Subcutaneous abdominal adipose tissue (tissue), 5 donors: ENCODE measurements around the gene AGO4.
"Not testable (repeated sequence)": the region's sequence is repeated elsewhere in the genome, so short reads cannot be mapped to it uniquely, and the experiment has no call there.

ENCODE experiments used
- H3K27ac ChIP-seq: one replicate; pipeline ENCODE4 v1.7.0; 2013; ENCODE audit warnings: low read depth, mild to moderate bottlenecking, inconsistent platforms, low read length, moderate library complexity
- H3K27me3 ChIP-seq, 5 donors: one replicate each; pipeline ENCODE4 v1.7.0; 2013; ENCODE audit warnings: low read length in 5 of 5, inconsistent platforms in 1 of 5; ENCODE audit not compliant: control insufficient read depth in 5 of 5, insufficient read depth in 4 of 5
- H3K36me3 ChIP-seq, 5 donors: one replicate each; pipeline ENCODE4 v1.7.0; 2013; ENCODE audit warnings: low read length in 5 of 5; ENCODE audit not compliant: control insufficient read depth in 5 of 5, insufficient read depth in 5 of 5
- H3K4me1 ChIP-seq, 5 donors: one replicate each; pipeline ENCODE4 v1.7.0; 2013; ENCODE audit warnings: low read length in 5 of 5, mild to moderate bottlenecking in 3 of 5, moderate library complexity in 1 of 5; ENCODE audit not compliant: control insufficient read depth in 5 of 5, insufficient read depth in 5 of 5
- H3K4me3 ChIP-seq, 5 donors: one replicate each; pipeline ENCODE4 v1.7.0; 2013; ENCODE audit warnings: low read length in 5 of 5, low read depth in 1 of 5
- H3K9ac ChIP-seq, 5 donors: one replicate each; pipeline ENCODE4 v1.7.0; 2013; ENCODE audit warnings: low read length in 5 of 5, mild to moderate bottlenecking in 4 of 5, moderate library complexity in 3 of 5
- H3K9me3 ChIP-seq, 5 donors: one replicate each; pipeline ENCODE4 v1.7.0; 2013; ENCODE audit warnings: low read length in 5 of 5; ENCODE audit not compliant: control insufficient read depth in 5 of 5
- donor health status: healthy.
- donor health status: healthy.
- donor health status: healthy.
- donor health status: healthy.
- donor health status: healthy.

AGO4 gene

DNA sequence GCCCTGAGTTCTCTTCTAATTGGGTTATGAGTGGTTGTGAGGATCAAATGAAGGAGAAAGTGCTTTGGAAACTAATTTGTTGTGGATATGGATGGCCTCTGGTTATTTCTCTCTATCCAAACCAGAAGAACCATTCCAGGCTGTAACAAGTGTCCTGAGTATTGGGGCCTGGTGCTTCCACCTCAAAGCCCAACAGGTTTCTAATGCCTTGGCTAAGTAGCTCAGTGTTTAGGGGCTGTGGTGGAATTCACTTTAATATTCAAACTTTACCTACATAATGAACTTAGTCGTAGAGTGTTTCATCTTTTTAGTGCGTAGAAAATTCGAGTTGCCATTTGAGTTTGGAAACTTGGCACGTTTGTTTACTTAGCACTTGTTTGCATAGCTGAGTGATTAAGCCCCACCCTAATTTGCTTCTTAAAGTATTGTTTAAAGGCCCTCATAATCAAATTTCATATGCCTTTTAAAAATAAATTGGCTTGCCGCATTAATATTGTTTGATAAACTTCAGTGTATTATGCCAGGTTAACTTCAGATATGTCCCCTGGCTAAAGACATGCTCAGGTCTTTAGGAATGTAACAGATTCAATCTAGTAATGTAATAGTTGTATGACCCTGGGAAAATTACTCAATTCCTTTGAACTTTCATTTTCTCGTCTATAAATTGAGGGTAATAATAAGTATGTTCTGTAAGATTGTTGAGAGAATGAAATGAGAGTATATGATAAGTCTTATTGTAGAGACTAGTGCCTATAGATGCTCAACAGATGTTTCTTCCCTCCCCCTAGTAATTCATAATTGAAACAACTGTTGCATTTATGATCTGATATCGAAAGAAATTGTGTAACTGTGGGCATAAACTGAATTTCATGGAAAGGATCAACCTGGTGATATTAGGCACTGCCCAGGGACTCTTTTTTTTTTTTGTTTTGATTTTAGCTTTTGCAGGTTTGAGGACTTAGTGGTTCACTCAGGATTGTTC is 1.6 kb downstream of the AGO4 start:
- peak overlapping the region; percentile 74 to 96 (median 89) for H3K9ac ChIP-seq
- peak overlapping the region; percentile 82 for H3K27ac ChIP-seq
- H3K36me3 ChIP-seq: no peaks in the 10 kb centered on the region
- H3K4me1 ChIP-seq: peaks cover 11 to 37% (median 28%) of the 10 kb centered on the region in 5 donors
- H3K4me3 ChIP-seq: peak overlapping the region; percentile 83 to 90 (median 88)
- no peaks in the 10 kb centered on the region for H3K27me3 ChIP-seq
- no peaks in the 10 kb centered on the region for H3K9me3 ChIP-seq

DNA sequence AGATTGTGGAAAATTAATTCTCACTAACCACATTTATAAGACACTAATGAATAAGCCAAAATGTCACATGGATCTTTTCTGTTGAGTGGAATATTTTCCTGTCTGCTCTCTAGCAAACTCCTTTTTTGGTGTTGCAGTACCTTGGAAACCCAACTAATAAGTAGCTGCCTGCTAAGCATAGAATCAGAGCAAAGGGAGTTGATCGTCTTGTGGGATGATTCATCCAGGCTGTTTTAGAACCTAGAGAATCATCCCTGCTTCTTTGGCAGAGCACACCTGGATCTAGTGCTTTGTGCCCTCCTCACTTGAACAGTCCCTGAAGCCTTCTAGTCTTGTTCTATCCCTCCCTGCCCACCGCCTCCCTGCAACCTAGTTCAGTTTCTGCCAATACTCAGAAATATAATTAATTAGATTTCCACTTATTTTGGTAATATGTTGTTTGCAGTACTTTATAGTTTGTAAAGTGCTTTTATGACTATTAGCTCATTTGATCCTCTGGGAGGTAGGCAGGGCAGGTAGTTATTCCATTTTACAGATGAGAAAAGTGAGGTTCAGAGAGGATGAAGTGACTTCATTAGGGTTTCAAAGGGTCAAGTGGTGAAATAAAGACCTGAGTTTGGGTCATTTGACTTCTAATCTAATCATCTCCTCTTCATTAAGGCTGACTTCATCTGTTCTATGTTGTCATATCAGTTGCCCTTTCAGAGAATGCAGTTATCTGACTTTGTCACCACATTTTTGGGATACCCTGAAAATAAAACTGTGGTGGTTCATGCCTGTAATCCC is 2.5 kb downstream of the AGO4 start:
- no peak overlapping the region for H3K27ac ChIP-seq
- H3K27me3 ChIP-seq: no peaks in the 10 kb centered on the region
- H3K9ac ChIP-seq: peak overlapping the region in 2 of 5 donors; percentile 2 to 96
- peaks cover 11 to 33% (median 28%) of the 10 kb centered on the region in 5 donors for H3K4me1 ChIP-seq
- no peaks in the 10 kb centered on the region for H3K36me3 ChIP-seq
- H3K9me3 ChIP-seq: no peaks in the 10 kb centered on the region
- H3K4me3 ChIP-seq: no peak overlapping the region

DNA sequence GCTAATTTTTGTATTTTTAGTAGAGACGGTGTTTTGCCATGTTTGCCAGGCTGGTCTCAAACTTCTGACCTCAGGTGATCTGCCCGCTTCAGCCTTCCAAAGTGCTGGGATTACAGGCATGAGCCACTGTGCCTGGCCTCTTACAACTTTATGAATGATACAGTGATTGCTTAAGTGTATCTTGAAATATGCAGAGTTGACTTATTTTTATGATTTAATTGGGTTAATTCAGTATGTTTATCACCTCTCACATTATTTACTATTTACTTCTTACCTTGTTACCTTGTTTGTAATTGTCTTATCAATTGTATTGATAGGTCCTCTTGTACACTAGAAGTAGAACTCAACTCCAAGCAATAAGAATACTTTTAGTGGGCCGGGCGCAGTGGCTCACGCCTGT is 4.9 kb downstream of the AGO4 start:
- not testable (repeated sequence) for H3K27me3 ChIP-seq, H3K9ac ChIP-seq, H3K9me3 ChIP-seq, H3K27ac ChIP-seq, H3K36me3 ChIP-seq, H3K4me3 ChIP-seq
- H3K4me1 ChIP-seq: peaks cover 11 to 29% (median 24%) of the 10 kb centered on the region in 5 donors

DNA sequence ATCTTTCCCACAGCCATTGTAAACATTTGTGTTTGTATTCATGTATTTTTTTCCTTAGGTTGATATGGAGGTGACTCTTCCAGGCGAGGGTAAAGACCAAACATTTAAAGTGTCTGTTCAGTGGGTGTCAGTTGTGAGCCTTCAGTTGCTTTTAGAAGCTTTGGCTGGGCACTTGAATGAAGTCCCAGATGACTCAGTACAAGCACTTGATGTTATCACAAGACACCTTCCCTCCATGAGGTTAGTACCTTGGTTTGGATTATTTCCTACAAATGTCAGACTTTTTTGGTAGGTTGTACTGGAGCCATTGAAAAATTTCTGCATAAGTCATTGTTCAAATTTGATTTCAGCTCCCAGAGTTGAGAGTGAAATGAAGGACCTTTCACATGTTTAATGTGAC is 17.4 kb downstream of the AGO4 start:
- H3K9me3 ChIP-seq: no peaks in the 10 kb centered on the region
- H3K4me1 ChIP-seq: no peaks in the 10 kb centered on the region
- H3K9ac ChIP-seq: no peak overlapping the region
- no peak overlapping the region for H3K27ac ChIP-seq
- H3K36me3 ChIP-seq: peaks cover 23 to 52% (median 47%) of the 10 kb centered on the region in 5 donors
- no peaks in the 10 kb centered on the region for H3K27me3 ChIP-seq
- no peak overlapping the region for H3K4me3 ChIP-seq

DNA sequence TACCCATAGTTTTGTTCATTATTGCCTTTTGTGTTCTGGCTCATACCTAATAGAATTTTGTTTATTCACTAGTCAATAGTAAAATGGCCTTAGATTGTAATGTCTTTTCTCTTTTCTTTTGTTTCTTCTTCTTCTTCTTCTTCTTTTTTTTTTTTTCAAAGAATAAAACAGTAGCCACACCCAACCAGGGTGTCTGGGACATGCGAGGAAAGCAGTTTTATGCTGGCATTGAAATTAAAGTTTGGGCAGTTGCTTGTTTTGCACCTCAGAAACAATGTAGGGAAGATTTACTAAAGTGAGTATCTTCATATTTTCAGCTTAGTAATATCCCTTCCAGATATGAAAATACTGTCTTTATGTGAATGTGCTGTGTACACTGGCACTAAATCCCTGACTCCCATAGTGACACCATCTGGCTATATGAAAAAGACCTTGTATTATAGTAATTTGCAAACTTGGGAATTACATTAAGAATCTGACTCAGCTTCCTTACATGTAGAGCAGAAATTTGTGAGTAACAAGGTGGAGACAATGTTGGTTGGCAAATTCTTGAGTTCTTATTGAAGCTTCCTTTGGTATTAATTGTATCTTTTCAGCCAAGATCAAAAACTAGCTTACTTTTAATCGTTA is 24.6 kb downstream of the AGO4 start:
- H3K9me3 ChIP-seq: no peaks in the 10 kb centered on the region
- no peak overlapping the region for H3K9ac ChIP-seq
- no peaks in the 10 kb centered on the region for H3K27me3 ChIP-seq
- no peak overlapping the region for H3K4me3 ChIP-seq
- H3K36me3 ChIP-seq: peaks cover 35 to 79% (median 67%) of the 10 kb centered on the region in 5 donors
- no peaks in the 10 kb centered on the region for H3K4me1 ChIP-seq
- H3K27ac ChIP-seq: no peak overlapping the region

DNA sequence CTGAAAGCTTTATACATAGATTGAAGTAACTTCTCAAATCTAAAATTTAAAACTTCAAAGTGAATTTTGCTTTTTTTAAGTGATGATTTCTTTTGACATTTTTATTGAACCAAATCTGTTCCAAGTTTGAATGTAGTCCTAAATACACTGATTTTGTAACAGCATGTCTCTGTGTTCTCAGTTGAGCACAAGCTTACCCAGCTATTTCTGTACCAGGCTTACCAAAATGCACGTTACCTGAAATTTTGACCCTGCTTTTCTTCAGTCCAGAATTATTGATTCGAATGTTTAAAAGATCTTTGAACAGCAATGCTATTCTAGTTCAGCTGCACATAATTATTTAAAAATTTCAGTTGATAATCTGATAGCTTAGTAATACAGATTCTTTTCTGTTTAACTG is 25.6 kb downstream of the AGO4 start:
- Histone ChIP-seq H3K27ac (no peak overlapping the region), H3K36me3 (peaks cover 35 to 77% (median 63%) of the 10 kb centered on the region in 5 donors), H3K4me3 (no peak overlapping the region), H3K9me3 (no peaks in the 10 kb centered on the region), H3K27me3 (no peaks in the 10 kb centered on the region), H3K4me1 (no peaks in the 10 kb centered on the region), H3K9ac (no peak overlapping the region)

DNA sequence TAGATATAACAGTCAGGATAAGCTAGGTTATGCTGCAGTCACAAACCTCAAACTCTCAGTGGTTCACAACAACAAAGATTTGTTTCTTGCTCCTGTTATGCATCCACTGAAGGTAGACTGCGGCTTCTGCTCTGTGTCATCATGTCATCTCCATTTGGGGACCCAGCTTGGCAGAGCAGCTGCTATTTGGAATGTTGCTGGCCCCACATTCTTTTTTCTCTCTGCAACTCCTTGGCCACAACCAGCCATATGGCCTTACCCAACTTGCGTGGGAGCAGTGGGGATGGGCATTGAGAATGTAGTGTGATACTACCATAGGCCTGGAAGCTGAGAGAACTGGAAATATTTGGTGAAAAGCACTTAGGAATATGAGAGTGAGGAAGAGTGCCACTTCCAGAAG is 26.4 kb downstream of the AGO4 start:
- Histone ChIP-seq H3K9ac (no peak overlapping the region), H3K9me3 (no peaks in the 10 kb centered on the region), H3K36me3 (peaks cover 33 to 74% (median 55%) of the 10 kb centered on the region in 5 donors), H3K27me3 (no peaks in the 10 kb centered on the region), H3K4me1 (no peaks in the 10 kb centered on the region), H3K27ac (no peak overlapping the region), H3K4me3 (no peak overlapping the region)

DNA sequence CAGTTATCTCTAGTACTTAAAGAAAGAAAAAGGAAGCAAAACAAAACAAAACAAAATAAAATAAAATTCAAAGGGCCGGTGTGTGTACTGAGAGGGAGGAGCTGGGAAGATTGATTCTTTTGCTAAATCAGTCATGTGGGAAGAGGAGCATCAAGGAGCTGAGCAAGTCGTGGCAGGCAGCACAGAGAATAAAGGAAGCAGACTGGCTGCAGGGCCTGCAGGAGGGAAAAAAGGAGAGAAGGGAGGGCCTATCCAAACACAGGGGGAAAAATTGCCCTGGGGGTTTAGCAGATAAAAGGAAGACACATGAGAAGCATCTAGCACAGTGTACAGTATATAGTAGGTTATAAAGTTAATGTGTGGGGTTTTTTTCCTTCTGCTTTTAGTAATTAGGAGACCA is 27.6 kb downstream of the AGO4 start:
- Histone ChIP-seq H3K27me3 (no peaks in the 10 kb centered on the region), H3K9ac (no peak overlapping the region), H3K4me3 (no peak overlapping the region), H3K9me3 (no peaks in the 10 kb centered on the region), H3K36me3 (peaks cover 37 to 81% (median 55%) of the 10 kb centered on the region in 5 donors), H3K27ac (no peak overlapping the region), H3K4me1 (no peaks in the 10 kb centered on the region)

DNA sequence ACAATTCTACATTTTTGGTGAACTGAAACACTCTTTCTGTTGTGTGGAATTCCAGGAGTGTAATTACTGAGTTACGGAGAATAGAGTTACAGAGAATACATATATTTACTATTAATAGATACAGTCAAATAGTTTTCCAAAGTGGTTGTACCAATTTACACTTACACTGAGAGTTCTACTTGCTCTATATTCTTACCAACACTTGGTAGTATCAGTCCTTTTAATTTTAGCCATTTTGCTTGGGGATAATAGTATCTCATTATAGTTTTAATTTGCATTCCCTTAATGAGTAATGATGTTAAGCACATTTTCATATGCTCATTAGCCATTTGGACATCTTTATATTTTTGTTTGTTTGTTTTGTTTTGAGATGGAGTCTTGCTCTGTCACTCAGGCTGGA is 28.9 kb downstream of the AGO4 start:
- Histone ChIP-seq H3K9ac (no peak overlapping the region), H3K9me3 (no peaks in the 10 kb centered on the region), H3K4me3 (no peak overlapping the region), H3K4me1 (no peaks in the 10 kb centered on the region), H3K27me3 (no peaks in the 10 kb centered on the region), H3K27ac (no peak overlapping the region), H3K36me3 (peaks cover 35 to 82% (median 59%) of the 10 kb centered on the region in 5 donors)
